ENCODE measurements around the gene RBM17.

DNA sequence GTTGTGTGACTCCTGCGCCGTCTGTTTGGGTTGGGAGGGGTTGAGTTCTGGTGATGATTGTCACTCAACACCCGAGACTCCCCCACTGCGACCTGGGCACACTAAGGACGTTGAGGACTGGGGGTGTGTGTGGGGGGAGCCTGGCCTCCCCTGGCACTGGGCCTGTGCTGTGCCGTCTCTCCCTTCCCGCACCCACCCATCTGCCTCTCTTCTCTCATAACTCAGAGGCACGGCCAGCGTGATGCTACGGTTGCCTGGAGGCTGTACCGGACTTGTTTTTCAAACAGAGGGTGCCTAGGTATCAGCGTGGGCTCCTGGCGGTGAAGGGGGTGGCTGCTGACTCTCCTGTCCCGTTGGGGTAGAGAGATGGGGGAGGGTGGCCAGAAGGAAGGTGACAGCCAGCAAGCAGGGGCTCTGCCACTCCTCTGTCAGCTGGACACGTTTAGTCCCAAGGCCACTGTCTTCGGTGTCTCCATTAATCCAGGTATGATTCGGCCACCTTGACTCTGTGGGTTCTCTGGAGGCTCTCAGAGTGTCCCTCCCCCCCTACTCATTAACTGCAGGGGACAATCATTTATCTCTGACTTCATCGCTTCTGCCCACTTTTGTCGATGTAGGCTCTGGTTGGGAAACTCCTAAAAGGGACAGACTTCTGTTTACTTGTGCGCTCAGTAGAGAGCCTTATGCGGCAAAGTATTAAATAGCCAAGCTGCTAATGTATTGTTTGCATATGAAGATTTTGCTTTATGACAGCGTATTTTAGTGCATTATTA is 57.4 kb downstream of the RBM17 start:
- TF ChIP-seq POLR2A (IDR thresholded peaks at IDR 0.05; ENCODE audit: low read depth, low read length) (no peak), TAF1 (IDR thresholded peaks at IDR 0.05; ENCODE audit: borderline replicate concordance, low read depth, low read length) (no peak)

All from GM12892 (cell line).